K562 (cell line): ENCODE measurements around the gene IL26. TPM values are rescaled to one million over a fixed set of nuclear protein-coding genes. Genes with fewer than 3 reads are reported as not detected.
A peak's percentile ranks its signal among the peaks of the same experiment; 100 is the strongest.

ENCODE experiments used
- ARID4B ChIP-seq: sonication (generic); formaldehyde crosslinking; IDR thresholded peaks from 2 replicates; pipeline ENCODE4 v1.8.0; 2022; ENCODE audit warnings: mild to moderate bottlenecking, missing genetic modification reagents
- ATF2 ChIP-seq: sonication (generic); formaldehyde crosslinking; IDR thresholded peaks from 2 replicates; pipeline ENCODE4 v1.8.1; 2022; ENCODE audit warnings: missing genetic modification reagents
- ATF6 ChIP-seq: sonication (generic); formaldehyde crosslinking; IDR thresholded peaks from 2 replicates; pipeline ENCODE4 v1.4.0; 2020; ENCODE audit warnings: mild to moderate bottlenecking, missing genetic modification reagents
- BCL6 ChIP-seq: fragments of 250-450 bp; sonication (Bioruptor Pico); IDR thresholded peaks from 2 replicates; pipeline ENCODE4 v1.4.0; 2020
- CBFB ChIP-seq: sonication (generic); formaldehyde crosslinking; IDR thresholded peaks from 2 replicates; pipeline ENCODE4 v1.4.0; 2020; ENCODE audit warnings: mild to moderate bottlenecking, missing genetic modification reagents
- CTBP1 ChIP-seq: fragments of 450-650 bp; IDR thresholded peaks from 2 replicates; pipeline ENCODE4 v1.6.1; 2016; ENCODE audit warnings: borderline replicate concordance
- ESRRB ChIP-seq: fragments of 250-450 bp; sonication (Bioruptor Pico); IDR thresholded peaks from 2 replicates; pipeline ENCODE4 v1.5.0; 2020; ENCODE audit warnings: mild to moderate bottlenecking, moderate library complexity, borderline replicate concordance
- JUN ChIP-seq, 2 experiments: sonication (generic) in 1 of 2; formaldehyde crosslinking in 1 of 2; IDR thresholded peaks; 2 replicates each; pipeline versions ENCODE4 v1.6.1 to v1.8.0; 2012 to 2022; ENCODE audit warnings: borderline replicate concordance in 2 of 2, mild to moderate bottlenecking in 2 of 2, improper control_type of control experiment in 1 of 2, low read depth in 1 of 2, low read length in 1 of 2, missing genetic modification reagents in 1 of 2
- NCOA1 ChIP-seq: fragments of 450-650 bp; IDR thresholded peaks from 2 replicates; pipeline ENCODE4 v1.6.1; 2016; ENCODE audit warnings: low read depth
- NR3C1 ChIP-seq: sonication (generic); formaldehyde crosslinking; IDR thresholded peaks from 2 replicates; pipeline ENCODE4 v1.8.1; 2022; ENCODE audit warnings: missing genetic modification reagents
- PHB ChIP-seq: fragments of 250-450 bp; sonication (Bioruptor Pico); IDR thresholded peaks from 2 replicates; pipeline ENCODE4 v1.5.0; 2021
- PTRF ChIP-seq: fragments of 450-650 bp; IDR thresholded peaks from 2 replicates; pipeline ENCODE4 v1.6.1; 2016; ENCODE audit warnings: mild to moderate bottlenecking, missing genetic modification characterization, missing compliant biosample characterization
- RBM39 ChIP-seq: fragments of 200-400 bp; formaldehyde crosslinking; optimal IDR thresholded peaks from 2 replicates; pipeline ENCODE3; 2018; ENCODE audit warnings: low read depth, low read length
- SMAD1 ChIP-seq: fragments of 150-350 bp; IDR thresholded peaks from 2 replicates; pipeline ENCODE4 v1.6.1; 2014; ENCODE audit warnings: low read length, low read depth; ENCODE audit not compliant: partially characterized antibody
- STAT5B ChIP-seq: fragments of 250-450 bp; sonication (Bioruptor Pico); IDR thresholded peaks from 2 replicates; pipeline ENCODE4 v1.8.0; 2021; ENCODE audit warnings: mild to moderate bottlenecking, inconsistent platforms
- TCF3 ChIP-seq: sonication (generic); formaldehyde crosslinking; IDR thresholded peaks from 2 replicates; pipeline ENCODE4 v1.4.0; 2020; ENCODE audit warnings: mild to moderate bottlenecking, missing genetic modification reagents
- TCF7 ChIP-seq: sonication (generic); IDR thresholded peaks from 2 replicates; pipeline ENCODE4 v1.6.1; 2016; ENCODE audit warnings: antibody characterized with exemption, borderline replicate concordance
- TFAM ChIP-seq: fragments of 250-450 bp; sonication (Bioruptor Pico); conservative IDR thresholded peaks from 2 replicates; pipeline ENCODE4 v1.5.0; 2021; ENCODE audit warnings: mild to moderate bottlenecking, moderate library complexity
- THAP7 ChIP-seq: fragments of 250-450 bp; sonication (Bioruptor Pico); IDR thresholded peaks from 2 replicates; pipeline ENCODE4 v1.5.0; 2021
- ZFPM2 ChIP-seq: fragments of 250-450 bp; sonication (Bioruptor Pico); IDR thresholded peaks from 2 replicates; pipeline ENCODE4 v1.5.1; 2022; ENCODE audit warnings: mild to moderate bottlenecking
- ZNF232 ChIP-seq: sonication (generic); formaldehyde crosslinking; IDR thresholded peaks from 2 replicates; pipeline ENCODE4 v1.8.0; 2022; ENCODE audit warnings: mild to moderate bottlenecking, missing genetic modification reagents
- polyA plus RNA-seq, 8 experiments: library from polyadenylated mRNA; depleted of rRNA in 4 of 8; stranded (reverse) in 5 of 8; unstranded in 3 of 8; fragments of >200 nt; fragmentation: Nextera tagmentation in 2 of 8; fragmentation: Illumina TruSeq in 1 of 8; extraction: Ambion mirVana in 2 of 8; extraction: Trizol in 1 of 8; gene quantifications; 2 replicates each; pipeline versions ENCODE4 v1.2.1 to v1.2.3, GENCODE V29; 2011 to 2014; ENCODE audit warnings: inconsistent platforms in 1 of 8, missing spikeins in 1 of 8
- total RNA-seq, 7 experiments: library from RNA; depleted of rRNA in 6 of 7; stranded (reverse); fragments of >200 nt in 6 of 7; fragmentation: Illumina TruSeq in 2 of 7; extraction: Trizol in 2 of 7; gene quantifications; 2 replicates each; pipeline versions ENCODE4 v1.2.1 to v1.2.3, GENCODE V29; 2011 to 2021; ENCODE audit warnings: low replicate concordance in 1 of 7

IL26 gene
- total and polyA plus RNA-seq, 9 of the 15 experiments (the other 6 are each of a cell fraction or from before 2014, with no cell fraction given), result not detected

GRCh38 chr12:68236421-68237059 is 10.9 kb upstream of the IL26 start (continued):
- TF ChIP-seq ATF6 (CRISPR knock-in tag) (no peak), THAP7 (CRISPR knock-in tag) (no peak), CTBP1 (no peak; the same call in 1 of the 2 replicates), TCF3 (CRISPR knock-in tag) (peak; percentile 37; the same call in 1 of the 2 replicates), NCOA1 (no peak), PHB (CRISPR knock-in tag) (no peak), BCL6 (CRISPR knock-in tag) (no peak), CBFB (CRISPR knock-in tag) (no peak), NR3C1 (CRISPR knock-in tag) (no peak), ESRRB (CRISPR knock-in tag) (no peak), RBM39 (no peak), TCF7 (no peak), PTRF (tag) (0 out of 2 replicates have a peak, but pooled peaks have one; percentile 10), JUN (IDR thresholded peaks at IDR 0.05; ENCODE audit: borderline replicate concordance, low read depth, low read length) (no peak), JUN (CRISPR knock-in tag; IDR thresholded peaks at IDR 0.05; ENCODE audit: borderline replicate concordance) (0 out of 2 replicates have a peak, but pooled peaks have one; percentile 15), ARID4B (CRISPR knock-in tag) (0 out of 2 replicates have a peak, but pooled peaks have one; percentile 25), STAT5B (CRISPR knock-in tag) (no peak), ATF2 (CRISPR knock-in tag) (no peak), SMAD1 (no peak), ZNF232 (CRISPR knock-in tag) (no peak), TFAM (CRISPR knock-in tag) (no peak), ZFPM2 (no peak)
